Coronary artery (tissue), 2 donors: ENCODE results near the gene ESAM.
"Not testable (repeated sequence)": the region's sequence is repeated elsewhere in the genome, so short reads cannot be mapped to it uniquely, and the experiment has no call there.

ENCODE experiments used
- DNase-seq: peaks from one replicate; pipeline ENCODE4 v3.0.0-alpha.2; 2017; ENCODE audit warnings: low spot score
- H3K27ac ChIP-seq, 2 donors: fragments of 200-600 bp; sonication (generic); one replicate each; pipeline ENCODE4 v1.5.1; 2016 to 2019
- H3K4me3 ChIP-seq: fragments of 200-600 bp; sonication (generic); 2 replicates; pipeline ENCODE4 v1.5.1; 2016; ENCODE audit warnings: mild to moderate bottlenecking, moderate library complexity
- CTCF ChIP-seq: fragments of 200-600 bp; sonication (generic); IDR thresholded peaks from one replicate; pipeline ENCODE4 v1.5.1; 2019; ENCODE audit warnings: antibody characterized with exemption

The ESAM gene

GRCh38 chr11:124791626-124792341 is 29.7 kb upstream of the ESAM start:
- DNase-seq = no peak
- H3K4me3 ChIP-seq = no peak overlapping the region
- H3K27ac ChIP-seq = no peak overlapping the region
- no peak for TF ChIP-seq CTCF

- Histone ChIP-seq H3K27ac (no peak overlapping the region), H3K4me3 (no peak overlapping the region)
- TF ChIP-seq CTCF = no peak
- DNase-seq = no peak
Measured at GRCh38 chr11:124788521-124788920, 26.4 kb upstream of the ESAM start.

DNA sequence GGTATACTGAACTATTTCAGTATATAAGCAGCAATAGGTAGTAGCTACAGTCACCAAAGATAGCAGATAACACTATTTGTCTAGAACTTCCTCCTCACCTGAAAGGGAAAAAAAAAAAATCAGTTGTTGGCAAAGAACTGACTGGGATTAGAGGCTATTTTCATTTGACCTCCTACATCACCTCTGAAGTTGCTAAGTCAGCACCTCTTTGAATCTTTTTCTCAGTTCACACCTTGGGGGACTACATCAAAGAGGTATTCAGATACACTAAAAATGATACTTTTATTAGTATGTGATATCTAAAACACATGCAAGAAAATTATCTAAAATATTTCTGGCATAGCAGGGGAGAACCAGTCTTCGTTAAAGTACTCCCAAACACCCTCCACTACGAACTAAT is 22.0 kb upstream of the ESAM start:
- TF ChIP-seq CTCF = no peak
- no peak overlapping the region for H3K27ac ChIP-seq
- no peak for DNase-seq
- H3K4me3 ChIP-seq = no peak overlapping the region

- no peak for TF ChIP-seq CTCF
- DNase-seq = no peak
- H3K27ac ChIP-seq = no peak overlapping the region
- no peak overlapping the region for H3K4me3 ChIP-seq
Measured at GRCh38 chr11:124783002-124783401, 20.9 kb upstream of the ESAM start.

DNA sequence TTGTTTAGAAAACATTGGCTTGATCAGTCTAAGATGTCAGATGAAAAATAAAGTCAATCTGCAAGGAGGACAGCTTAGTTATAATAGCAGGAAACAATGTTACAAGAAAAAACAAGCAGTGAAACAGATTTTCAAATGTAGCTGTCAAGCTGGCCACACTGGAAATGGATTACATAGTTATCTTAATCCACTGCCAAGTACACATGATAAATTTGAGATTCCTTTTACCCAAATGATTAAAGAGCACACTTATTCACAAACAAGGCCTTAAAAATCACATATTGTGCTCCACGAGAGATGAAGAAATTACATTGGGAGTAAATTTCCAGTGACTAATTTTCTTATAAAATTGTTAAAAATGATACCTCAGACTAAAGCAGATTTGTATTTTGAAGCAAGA is 17.5 kb upstream of the ESAM start:
- TF ChIP-seq CTCF = no peak
- no peak overlapping the region for H3K4me3 ChIP-seq
- no peak overlapping the region for H3K27ac ChIP-seq
- DNase-seq = no peak

DNA sequence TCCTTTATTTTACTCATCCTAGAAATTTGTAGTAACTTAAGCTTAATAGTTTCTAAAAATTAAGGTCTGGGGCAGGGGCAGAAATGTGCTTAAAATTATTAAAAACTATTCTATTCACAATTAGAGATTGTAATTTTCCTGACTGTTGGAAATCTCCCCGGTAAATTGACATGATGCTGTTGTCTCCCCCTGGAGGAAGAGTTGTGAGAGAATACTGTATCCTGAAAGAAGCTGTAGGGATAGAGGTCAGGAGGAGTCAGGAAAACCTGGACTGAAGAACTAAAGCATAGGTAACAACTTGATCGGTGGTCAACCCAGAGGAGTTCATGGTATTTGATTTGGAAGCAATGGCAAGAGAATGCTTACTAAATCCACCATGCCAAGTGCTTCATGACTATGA is 16.2 kb upstream of the ESAM start:
- TF ChIP-seq CTCF = no peak
- no peak for DNase-seq

DNA sequence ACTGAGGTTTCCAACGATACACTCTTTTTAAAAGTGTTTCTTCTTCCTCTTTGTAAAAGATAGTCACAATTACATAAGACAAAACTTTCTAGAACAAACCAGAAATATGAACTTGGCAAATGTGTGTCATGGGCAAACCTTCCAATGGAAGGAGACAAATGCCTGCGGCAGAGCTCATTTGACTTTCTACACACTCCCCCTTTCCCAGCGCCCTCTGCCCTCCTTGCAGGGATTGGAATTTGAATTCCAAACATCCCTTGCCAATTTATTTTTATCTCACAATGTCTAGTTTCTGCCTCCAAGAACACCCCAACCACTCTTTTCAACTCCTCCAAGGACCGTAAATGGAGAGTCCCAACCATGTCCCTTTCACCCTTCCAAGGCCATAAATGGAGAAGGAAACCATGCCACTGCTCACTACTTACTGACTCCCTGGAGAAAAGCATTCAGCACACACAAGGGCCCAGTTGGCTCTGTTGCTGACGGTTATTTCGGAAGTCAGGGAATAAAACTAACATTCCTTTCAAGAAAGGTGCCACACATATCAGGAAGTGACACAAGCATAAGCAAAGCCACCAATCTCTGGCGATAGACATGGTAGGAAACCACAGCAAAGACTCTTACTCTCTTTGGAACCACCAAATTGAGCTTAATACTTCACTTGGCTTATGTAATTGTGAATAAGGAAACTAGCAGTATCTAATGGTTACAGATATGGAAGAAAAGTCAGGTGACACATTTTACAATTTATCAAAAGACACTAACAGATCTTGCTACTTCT is 15.0 kb upstream of the ESAM start:
- TF ChIP-seq CTCF = no peak
- DNase-seq = peak; percentile 85
- Histone ChIP-seq H3K27ac (peak overlapping the region; percentile 68 to 89), H3K4me3 (no peak overlapping the region)

More for the DNA sequence above, 16.2 kb upstream of the ESAM start:
- Histone ChIP-seq H3K27ac (peak overlapping the region; percentile 68 to 89), H3K4me3 (no peak overlapping the region)

GRCh38 chr11:124770959-124771358 is 8.9 kb upstream of the ESAM start:
- H3K27ac ChIP-seq = peak overlapping the region in 1 of 2 donors; percentile 20
- not testable (repeated sequence) for H3K4me3 ChIP-seq, DNase-seq
